VCaP (cell line): ENCODE results near the gene USP54.
"Not testable (repeated sequence)": the region's sequence is repeated elsewhere in the genome, so short reads cannot be mapped to it uniquely, and the experiment has no call there.

Source experiments
- H3K27ac ChIP-seq: fragments of 450-650 bp; 2 replicates; pipeline ENCODE4 v1.5.1; 2017
- CTCF ChIP-seq: fragments of 450-650 bp; conservative IDR thresholded peaks from 2 replicates; pipeline ENCODE4 v1.5.1; 2017; ENCODE audit warnings: mild to moderate bottlenecking, moderate library complexity

The USP54 gene

GRCh38 chr10:73627300-73627699, 36.2 kb upstream of the USP54 start:
- no peak for TF ChIP-seq CTCF
- no peak overlapping the region for H3K27ac ChIP-seq

- TF ChIP-seq CTCF: no peak
- H3K27ac ChIP-seq: peak overlapping the region; percentile 80
Measured at GRCh38 chr10:73625884-73626752, 35.0 kb upstream of the USP54 start.

GRCh38 chr10:73625004-73625883, 34.1 kb upstream of the USP54 start:
- TF ChIP-seq CTCF: no peak
- H3K27ac ChIP-seq: peak overlapping the region; percentile 80

- TF ChIP-seq CTCF: no peak
- H3K27ac ChIP-seq: no peak overlapping the region
Measured at GRCh38 chr10:73623056-73623455, 31.9 kb upstream of the USP54 start.

GRCh38 chr10:73620974-73621373, 29.8 kb upstream of the USP54 start:
- H3K27ac ChIP-seq: not testable (repeated sequence)

- not testable (repeated sequence) for H3K27ac ChIP-seq
Measured at GRCh38 chr10:73617143-73617542, 26.0 kb upstream of the USP54 start.

- no peak overlapping the region for H3K27ac ChIP-seq
- no peak for TF ChIP-seq CTCF
Measured at GRCh38 chr10:73614720-73615119, 23.6 kb upstream of the USP54 start.

GRCh38 chr10:73609116-73609515, 18.0 kb upstream of the USP54 start:
- no peak overlapping the region for H3K27ac ChIP-seq
- TF ChIP-seq CTCF: no peak
